Activated T-helper 9 cell treated with anti-CD3 and anti-CD28 coated beads, Interleukin-2, amount 50 U/mL, for 16 hours (primary cell): ENCODE data around the gene DBF4B.
"Not testable (repeated sequence)": the region's sequence is repeated elsewhere in the genome, so short reads cannot be mapped to it uniquely, and the experiment has no call there.

Experiments
- DNase-seq: peaks from one replicate; pipeline ENCODE4 v3.0.0-alpha.2; 2020; ENCODE audit warnings: low read depth

The DBF4B gene

GRCh38 chr17:44734272-44734671 is 25.8 kb downstream of the DBF4B start:
- no peak for DNase-seq

DNA sequence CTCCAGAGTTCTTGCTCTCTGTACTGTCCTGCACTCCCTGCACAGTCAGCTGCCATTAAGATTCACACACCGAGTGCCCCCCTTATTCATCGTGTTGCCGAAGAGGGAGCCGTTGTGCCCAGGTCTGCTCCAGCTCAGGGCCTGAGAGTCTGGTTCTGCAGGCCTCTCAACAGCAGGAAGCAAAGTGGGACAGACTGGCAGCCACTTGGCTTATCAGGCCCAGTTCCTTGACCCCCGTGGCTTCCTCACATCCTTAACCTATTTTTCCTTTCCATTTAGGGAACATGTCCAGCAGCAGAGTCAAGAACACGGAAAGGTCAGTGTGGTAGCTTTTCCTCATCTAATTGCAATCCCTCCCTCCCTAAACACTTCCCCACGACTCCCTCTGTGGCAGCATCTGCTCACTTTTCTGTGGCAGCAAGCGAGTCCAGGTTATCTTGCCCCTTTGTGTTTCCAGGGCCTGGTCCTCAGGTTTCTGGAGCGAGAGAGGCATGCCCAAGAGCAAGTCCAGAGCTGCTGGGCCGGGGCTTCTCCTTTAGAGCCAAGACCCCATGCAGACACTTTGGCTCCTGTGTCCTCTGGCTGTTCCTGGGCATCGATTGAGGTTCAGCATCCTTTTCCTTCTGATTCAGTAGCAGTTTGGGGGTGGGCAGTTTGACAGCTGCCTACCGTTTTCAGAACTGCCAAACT is 28.2 kb downstream of the DBF4B start:
- no peak for DNase-seq

DNA sequence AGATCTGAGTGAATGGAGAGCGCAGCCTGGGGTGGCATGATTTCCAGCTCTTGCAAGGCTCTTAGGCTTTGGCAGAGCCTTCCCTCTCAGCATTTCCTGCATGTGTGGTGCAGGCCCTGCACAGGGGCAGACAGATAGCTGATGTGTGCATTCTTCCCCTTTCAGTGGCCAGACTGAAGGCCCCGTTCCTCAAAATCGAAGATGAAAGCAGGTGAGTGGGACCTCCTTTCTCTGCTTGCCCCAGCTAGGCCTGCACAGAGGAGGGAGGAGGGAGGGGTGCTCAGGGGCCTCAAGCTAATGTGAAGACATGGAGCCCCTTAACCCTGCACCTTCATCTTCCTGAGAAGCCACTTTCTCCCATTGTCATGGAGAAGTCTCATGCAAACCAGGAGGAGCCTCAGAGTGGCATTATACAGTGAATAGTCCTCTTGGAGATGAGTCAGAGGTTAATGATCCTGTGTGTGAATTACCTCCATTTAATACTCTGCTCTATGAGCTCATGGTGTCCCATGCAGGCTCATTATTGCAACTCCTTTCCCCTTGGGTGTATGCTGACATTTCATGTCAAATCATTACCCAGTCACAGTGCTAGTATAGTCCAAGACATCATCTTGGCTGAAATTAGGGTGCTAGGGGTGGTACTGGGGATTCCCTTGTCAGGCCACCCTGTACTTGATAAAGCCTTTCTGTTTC is 29.9 kb downstream of the DBF4B start:
- DNase-seq: no peak

DNA sequence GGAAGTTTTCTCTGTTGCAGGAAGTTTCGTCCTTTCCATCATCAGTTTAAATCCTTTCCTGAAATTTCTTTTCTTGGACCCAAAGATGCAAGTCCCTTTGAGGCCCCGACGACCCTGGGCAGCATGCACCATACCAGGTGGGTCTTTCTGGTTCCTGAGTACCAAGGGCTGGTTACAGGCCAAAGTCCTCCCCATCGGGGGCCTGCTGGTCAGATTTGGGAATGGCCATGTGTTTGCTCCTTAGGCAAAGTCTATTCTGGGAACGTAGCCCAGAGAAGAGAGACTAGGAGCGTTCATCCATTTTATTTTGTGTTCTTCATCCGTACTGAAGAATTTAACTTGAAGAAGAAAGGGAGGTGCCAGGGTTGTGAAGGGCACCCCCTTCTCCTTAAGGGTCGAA is 32.9 kb downstream of the DBF4B start:
- DNase-seq: no peak

DNA sequence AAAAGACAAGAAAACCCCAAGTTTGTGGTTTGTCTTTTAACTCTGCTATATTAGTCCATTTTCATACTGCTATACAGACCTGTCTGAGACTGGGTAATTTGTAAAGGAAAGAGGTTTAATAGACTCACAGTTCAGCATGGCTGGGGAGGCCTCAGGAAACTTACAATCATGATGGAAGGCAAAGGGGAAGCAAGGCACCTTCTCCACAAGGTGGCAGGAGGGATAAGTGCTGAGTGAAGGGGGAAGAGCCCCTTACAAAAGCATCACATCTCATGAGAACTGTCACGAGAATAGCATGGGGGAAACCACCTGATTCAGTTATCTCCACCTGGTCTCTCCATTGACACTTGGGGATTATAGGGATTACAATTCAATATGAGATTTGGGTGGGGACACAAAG is 36.8 kb downstream of the DBF4B start:
- no peak for DNase-seq

DNA sequence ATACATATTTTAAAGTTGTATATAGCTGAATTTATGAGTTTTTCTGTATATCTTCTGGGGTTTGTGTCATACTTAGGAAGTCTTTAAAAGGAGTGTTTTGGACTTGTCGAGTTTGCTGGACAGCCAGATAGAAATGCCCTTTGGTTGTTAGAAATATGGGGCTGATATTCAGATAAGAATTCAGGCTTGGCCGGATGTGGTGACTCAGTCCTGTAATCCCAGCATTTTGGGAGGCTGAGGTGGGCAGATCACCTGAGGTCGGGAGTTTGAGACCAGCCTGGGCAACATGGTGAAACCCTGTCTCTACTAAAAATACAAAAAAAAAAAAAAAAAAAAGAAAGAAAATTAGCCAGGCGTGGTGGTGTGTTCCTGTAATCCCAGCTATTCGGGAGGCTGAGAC is 37.3 kb downstream of the DBF4B start:
- not testable (repeated sequence) for DNase-seq

DNA sequence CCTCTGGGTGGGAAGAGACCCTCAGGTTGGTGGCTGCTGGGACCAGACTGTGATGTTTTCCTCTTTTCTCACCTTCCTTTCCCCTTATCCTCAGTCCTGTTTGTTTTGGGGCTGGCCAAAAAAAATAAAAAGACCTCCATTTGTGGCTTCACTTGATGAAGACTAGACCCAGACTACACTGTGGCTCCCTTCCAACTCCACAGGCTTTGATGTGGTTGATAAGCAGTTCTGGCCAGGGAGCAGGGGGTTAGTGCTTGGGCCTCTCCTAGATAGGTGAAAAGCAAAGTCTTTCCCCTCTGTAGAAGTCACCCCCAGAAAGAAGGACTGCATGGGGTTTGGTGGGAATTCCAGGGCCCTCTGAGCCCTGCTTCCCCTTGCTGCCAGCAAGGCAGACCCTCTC is 39.1 kb downstream of the DBF4B start:
- no peak for DNase-seq

- no peak for DNase-seq
Measured at GRCh38 chr17:44749076-44749979, 40.9 kb downstream of the DBF4B start.

DNA sequence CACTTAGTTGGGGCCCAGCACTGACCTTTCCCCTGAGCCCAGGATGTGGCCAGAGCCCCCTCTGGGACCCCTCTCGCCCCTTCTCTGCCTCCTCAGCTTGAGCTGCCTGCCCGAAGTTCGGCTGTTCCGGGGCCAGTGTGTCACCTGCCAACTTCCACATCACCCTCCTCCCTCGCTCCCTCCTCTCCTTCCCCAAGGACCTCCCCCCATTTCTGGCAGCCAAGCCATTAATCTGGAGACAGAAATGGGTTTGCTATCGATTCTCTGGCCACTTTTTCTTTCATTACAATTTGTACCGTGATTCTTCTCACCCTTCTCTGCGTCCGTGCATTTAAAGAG is 41.5 kb downstream of the DBF4B start:
- DNase-seq: no peak

DNA sequence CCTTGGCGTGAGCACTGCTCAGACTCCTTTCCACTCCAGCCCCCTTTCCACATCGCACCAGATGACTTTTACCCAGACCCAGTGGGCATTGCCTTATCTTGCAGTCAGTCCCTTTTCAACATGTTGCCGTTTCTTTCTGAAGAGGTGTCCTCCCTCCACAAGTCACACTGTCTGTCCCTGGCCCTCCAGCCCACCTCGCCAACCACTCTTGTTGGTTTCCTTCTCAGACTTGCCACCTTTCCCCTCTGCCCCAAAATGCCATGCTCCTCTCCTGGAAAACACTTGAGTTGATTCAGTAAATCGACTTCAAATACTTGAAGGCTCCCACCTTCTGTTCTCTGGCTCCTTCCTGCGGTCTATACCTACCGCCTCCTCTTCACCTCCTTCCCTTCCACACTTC is 42.9 kb downstream of the DBF4B start:
- DNase-seq: no peak

DNA sequence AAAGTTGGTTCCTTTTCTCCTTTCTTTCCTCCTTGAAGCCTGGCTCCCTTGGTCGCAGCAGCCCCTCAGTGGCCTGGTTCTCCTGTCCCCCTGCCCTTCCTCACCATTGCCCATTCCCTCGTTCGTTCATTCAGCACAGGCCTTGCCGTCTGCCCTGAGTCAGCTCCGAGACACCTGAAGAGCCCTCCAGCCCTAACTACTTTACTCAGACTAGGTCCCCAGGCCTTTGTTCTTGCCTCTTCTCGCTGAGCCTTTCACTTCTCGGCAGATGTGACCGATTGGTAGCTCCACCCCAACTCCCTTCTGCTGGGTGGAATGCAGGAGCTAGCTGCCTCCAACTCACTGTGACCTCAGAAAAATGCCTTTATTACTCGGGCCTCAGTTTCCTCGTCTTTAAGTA is 43.3 kb downstream of the DBF4B start:
- DNase-seq: no peak

DNA sequence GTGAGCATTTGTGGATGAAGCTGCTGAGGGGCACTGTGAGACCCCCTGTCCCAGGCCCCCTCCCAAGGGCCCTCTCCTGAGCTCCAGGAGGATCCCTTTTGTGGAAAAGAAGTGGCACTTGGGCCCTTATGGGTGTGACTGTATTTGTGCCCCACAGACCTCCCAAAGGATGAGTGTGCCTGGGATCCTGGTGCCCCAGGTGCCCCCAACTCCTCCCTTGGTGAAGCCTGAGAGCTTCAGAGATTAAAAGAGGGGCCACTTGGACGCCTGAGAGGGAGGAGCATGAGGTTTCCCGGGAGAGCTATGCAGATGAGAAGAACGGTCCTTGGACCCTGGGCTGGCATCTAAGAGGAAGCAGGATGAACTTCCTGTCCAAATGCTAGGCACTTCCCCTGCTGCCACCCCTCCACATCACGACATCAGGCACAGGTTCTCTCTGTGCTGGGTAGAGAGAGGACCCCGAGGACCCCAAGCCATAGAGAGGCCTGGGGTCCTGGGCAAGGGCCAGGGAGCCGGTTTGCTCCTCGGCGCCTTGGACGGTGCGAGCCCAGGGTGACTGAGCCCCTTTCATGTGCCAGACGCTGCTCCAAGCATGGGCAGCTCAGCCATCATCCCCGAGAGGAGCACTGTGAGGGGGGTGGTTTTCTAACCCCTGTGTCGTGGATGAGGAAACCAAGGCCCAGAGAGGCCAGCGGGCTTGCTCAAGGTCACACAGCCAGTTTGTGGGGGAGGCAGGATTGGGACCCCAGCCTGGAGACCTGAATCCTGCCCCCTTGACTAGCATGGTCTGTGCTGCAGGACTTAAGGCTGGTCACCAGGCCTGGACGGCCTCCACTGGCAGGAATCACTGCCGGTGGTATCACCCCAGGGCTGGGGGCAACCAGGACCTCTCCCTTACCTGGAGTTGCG is 44.7 kb downstream of the DBF4B start:
- no peak for DNase-seq

DNA sequence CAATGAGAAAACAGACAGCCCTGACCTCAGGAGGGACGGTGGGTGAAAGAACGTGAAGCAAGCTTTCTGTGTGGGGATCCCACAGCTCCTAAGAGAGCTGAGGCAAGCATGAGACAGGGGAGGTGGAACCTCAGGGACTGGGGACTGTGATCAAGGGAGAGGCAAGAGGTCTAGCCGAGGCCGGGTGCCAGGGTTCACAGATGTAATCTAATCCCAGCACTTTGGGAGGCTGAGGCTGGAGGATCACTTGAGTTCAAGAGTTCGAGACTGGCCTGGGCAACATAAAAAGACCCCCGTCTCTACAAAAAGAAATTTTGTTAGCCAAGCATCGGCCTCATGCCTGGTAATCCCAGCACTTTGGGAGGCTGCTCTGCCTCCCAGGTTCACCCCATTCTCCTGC is 45.8 kb downstream of the DBF4B start:
- DNase-seq: no peak

DNA sequence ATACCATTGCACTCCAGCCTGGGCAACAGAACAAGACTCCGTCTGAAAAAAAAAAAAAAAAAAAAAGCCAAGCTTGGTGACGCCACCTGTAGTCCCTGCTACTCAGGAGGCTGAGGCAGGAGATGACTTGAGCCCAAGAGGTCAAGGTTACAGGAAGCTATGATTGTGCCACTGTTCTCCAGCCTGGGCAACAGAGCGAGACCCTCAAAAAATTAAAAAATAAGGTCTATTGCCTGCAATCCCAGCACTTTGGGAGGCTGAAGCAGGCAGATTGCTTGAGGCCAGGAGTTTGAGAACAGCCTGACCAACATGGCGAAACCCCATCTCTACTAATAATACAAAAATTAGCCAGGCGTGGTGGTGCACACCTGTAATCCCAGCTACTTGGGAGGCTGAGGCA is 46.7 kb downstream of the DBF4B start:
- not testable (repeated sequence) for DNase-seq

DNA sequence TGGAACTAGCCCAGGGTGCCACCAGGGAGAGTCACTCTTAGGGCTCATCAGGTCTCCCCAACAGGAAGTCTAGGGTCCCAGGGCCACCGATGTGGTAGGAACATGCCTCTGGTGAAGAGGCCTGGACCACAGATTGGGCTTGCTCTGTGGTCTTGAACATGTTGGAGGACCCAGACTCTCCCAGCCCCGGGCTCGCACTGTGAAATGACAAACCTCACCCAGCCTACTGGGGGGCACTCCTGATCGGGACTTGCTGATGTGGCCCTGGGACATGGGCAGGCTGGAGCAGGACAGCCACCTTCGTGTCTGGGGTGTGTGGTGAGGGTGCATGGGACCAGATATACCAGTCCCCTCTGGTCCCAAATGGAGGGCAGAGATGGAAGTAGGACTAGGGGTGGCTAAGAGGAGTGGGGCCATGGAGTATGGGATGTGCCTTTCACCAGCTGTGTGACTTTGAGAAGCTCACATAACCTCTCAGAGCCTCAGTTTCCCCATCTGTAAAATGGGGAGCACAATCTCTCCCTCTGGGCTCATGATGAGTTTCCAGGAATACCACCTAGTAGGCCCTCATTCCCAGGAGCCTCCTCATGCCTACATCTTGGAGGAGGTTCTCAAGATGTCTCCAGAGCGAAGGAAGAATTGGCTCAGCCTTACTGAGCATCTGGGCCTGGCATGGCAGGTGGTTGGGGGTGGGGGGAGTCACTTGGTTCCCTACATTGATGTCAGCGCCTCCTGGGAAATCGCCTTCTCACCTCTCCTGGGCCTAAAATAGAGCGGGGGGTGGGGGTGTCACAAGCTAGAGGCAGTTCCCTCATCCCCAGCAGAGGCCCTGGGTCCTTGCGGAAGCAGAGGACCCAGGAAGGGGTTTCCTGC is 48.8 kb downstream of the DBF4B start:
- DNase-seq: no peak

DNA sequence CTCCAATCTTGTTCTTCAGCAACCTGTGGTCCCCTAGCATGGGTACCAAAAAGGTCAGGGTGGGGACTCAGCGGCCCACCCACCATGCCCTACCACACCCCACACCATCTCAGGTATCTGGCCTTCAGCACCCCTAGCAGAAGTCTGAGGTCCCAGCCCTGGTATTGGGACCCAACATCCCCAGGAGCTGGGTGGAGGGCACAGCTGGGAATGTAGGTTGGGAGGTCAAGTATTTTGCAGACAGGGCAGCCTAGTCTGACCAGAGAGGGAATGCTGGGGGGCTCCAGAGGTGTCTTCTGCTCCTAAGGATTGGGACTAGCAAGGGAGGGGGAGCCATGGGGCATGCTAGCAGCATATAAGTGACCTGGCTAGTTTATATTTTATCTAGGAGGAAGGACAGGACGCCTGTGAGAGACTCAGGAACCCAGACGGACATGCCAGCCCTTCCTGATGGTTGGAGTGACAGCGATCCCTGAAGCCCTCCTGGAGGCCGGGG is 49.5 kb downstream of the DBF4B start:
- DNase-seq: no peak

- no peak for DNase-seq
Measured at GRCh38 chr17:44758414-44759085, 50.1 kb downstream of the DBF4B start, which contains the start of gene ADAM11. Gene ADAM11, plus strand, starts transcription at chr17:44758988. Its CDS starts 212 bp downstream, at chr17:44759200.

GRCh38 chr17:44759086-44759915 is 50.8 kb downstream of the DBF4B start:
- DNase-seq: no peak

- no peak for DNase-seq
Measured at GRCh38 chr17:44759916-44760243, 51.4 kb downstream of the DBF4B start.
